HS-27A (cell line): ENCODE measurements around the gene PCGF1.

ENCODE experiments used
- DNase-seq: peaks from one replicate; pipeline ENCODE4 v3.0.0-alpha.2; 2012; ENCODE audit warnings: low read depth, missing footprints

PCGF1 gene

DNA sequence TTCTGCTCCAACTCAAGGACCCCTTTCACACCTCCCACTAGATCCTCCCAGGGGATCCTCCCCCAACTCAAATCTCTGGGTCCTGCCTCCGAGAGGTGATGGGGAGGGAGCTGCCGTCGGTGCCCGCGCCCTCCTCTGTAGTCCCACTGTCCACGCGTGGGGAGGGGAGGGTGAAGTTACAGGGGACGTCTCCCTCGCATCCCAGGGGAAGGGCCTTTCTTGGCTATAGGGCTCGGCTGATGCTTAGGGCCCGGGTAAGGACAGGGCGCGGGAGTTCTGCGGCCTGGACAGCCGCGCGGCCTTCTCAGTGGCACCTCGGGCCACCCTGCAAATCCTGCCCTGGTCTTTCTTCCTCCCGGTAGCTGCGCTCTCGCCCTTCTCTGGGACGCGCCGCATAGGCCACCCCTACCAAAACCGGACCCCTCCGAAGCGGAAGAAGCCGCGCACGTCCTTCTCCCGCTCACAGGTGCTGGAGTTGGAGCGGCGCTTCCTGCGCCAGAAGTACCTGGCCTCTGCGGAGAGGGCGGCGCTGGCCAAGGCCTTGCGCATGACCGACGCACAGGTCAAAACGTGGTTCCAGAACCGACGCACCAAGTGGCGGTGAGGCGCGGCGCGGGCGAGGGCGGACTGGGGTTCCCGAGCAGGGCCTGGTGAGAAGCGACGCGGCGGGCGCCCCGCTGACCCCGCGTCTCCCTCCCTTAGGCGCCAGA, 7.9 kb upstream of the PCGF1 start:
- DNase-seq, result no peak

DNA sequence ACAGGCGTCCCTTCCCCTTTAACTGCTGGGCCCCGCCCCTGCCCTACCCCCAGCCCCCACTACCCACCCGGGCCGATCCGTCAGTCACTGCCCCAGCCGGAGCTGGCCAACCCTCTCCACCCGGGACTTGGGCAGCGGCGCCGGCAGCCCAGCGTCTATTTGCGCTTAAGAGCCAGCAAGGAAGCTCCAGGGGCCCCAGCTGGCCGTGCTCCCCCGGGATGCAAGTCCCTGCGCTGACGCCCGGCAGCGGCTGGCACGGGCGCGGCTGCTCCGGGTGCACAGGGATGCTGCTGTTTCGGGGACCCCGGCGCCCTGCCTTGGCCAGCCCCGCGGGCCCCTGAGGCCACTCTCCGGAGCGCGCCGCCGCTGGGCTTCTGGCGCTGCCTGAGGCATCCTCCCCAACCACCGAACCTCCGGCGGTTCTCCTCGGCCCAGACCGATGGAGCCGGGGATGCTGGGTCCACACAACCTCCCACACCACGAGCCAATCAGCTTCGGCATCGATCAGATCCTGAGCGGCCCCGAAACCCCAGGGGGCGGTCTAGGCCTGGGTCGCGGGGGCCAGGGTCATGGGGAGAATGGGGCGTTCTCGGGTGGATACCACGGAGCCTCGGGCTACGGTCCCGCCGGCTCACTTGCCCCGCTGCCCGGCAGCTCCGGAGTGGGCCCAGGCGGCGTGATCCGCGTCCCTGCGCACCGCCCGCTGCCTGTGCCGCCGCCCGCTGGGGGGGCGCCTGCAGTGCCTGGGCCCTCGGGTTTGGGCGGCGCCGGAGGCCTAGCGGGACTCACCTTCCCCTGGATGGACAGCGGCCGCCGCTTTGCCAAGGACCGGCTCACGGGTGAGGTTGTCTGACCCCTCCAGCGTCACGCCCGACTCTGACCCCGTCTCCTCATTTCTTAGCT, 7.1 kb upstream of the PCGF1 start, which contains the start of gene TLX2:
Gene TLX2, plus strand, starts transcription at position 83 of the 903 bp plus-strand sequence. Its CDS starts 357 bp downstream, at position 440.
- no peak for DNase-seq

DNA sequence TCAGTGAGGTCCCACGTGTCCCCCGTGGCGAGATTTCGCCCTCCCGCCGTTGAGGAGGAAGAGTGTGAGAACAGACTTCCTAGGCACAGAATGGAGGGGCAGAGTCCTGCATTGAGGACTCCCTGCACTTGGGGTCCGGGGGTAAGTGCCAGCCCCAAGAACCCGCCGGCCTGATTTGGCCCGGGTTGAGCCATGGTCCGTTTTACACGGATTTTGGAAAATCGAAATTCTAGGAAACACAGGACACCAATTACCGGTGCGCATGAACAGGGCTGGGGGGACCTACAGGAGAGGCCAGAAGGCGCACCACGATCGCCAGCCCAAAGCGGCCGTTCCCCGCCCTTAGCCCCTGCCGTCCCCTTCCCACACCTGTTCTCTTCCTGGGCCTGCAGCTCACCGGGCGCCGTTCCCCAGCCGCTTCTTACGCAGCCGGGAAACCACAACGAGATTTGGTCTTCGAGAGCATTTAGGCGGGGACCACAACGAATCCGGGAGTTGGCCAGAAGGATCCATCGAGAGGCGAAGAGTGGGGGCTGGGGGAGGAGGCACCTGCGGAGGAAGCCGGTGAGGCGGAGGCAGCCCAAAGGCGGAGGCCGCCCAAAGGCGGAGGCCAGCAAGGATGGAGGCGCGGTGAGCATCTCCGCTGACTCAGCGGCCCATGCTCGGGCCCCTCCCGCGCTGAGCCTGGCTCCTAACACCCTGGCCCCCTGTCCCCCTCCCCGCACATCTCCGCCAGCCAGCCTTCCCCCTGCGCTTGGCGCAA, 6.3 kb upstream of the PCGF1 start:
- DNase-seq, result no peak

DNA sequence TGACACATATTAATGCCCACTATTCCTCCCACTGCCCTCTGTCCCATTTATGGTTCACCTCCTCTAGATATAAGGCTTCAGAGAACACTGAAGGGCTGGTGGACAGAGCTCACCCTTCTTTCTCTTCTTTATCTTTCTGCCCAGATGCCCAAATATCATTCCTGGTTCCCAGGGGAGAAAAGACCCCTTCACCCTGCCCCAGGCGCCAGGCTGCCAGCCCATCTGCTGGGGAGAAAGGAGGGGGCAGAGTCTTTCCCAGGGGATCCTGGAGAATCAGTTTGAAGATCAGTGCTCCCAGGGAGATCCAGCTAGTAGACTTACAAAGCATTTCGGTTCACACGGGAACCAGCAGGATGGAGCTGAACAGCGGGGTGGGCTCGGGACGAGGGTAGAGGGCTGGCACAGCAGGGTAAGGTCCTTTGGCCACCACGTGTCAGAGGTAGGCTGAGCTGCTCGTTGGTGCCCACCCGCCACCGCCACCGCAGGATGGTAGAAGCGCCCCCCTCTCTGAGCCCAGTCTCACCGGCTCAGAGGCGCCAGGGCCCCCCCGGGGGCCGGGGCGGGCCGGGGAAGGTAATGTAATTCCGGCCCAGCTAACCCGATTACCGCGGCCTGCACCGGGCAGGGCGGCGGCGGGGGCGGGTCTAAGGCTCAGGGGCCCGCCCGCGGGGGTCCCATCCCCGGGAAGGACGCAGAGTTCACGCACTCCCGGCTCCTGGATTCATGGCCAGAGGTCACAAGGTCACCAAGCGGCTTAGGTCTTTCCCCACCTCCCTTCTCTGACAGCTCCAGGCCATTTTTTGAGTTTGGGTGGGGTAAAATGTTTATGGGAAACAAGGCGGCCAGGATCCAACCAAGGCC, 5.5 kb upstream of the PCGF1 start:
- no peak for DNase-seq

DNA sequence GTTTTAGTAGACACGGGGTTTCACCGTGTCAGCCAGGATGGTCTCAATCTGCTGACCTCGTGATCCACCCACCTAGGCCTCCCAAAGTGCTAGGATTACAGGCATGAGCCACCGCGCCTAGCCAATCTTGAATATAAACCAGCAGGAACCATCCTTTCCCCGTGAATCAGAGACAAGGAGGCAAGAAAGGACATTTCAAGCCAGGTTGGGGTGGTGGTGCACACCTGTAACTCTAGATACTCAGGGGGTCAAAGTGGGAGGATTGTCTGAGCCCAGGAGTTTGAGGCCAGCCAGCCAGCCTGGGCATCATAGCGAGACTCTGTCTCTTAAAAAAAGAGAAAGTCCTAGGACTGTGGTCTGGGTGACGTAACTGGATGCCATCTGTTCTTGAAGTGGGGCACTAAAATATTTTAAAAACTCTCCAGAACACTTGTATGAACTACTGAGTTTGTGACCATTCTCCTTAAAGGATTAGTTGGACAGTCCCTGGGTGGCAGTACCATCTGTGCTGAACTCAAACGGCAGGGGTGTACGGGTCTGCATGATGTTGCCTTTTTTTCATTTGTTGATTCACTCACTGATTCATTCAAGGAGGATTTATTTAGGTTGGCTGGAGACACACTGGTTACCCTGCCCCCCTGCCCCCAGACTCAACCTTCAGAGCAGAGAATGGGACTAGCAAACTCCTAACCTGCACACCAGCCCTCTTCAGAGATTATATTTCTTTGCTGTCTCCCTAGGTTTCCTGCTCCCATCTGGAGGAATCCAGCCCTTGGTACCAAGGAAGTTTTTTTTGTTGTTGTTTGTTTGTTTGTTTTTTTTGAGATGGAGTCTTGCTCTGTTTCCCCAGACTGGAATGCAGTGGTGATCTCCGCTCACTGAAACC, 3.9 kb upstream of the PCGF1 start:
- DNase-seq, result no peak

DNA sequence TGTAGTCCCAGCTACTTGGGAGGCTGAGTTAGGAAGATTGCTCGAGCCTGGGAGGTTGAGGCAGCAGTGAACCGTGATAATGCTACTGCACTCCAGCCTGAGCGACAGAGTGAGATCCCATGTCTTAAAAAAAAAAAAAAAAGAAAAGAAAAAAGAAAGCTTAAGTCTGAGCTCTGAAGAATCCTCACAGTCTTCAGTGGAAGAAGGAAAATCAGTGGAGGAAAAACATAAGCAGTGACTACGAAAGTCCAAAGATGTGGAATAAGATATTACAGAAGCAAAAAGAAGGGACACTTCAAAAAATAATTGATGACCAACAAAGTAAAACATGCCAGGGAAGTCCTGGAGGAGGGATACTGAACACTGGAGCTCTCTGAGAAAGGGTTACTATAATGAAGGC, 2.8 kb upstream of the PCGF1 start:
- DNase-seq, result no peak

DNA sequence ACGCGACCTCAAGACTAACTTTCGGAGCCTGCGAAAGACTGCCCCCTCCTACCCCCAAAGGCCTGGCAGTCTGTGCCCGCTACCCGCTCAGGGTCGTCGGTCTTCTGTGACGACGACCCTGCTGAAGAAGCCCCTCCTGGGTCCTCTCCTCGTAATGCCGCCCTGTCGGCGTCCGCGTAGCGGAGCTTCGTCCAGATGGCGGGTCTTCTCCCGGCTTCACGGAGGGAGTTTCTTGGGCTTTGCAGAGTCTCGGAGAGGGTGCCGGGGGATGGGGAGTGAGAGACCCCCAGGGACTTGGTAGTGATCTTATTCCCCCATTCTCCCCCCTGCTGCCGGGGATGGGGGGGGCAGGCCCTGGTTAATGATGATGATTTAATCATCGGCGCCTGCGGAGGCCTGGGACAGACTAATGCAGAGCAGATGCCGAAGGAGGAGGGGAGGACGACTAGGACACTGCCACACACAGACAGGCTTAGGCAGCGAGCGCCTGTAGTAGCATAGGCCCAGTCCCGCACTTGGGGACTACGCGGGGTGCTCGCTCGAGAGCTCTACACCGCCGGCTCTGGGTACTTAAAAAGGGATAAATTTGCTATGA, 528 bp upstream of the PCGF1 start:
- no peak for DNase-seq

DNA sequence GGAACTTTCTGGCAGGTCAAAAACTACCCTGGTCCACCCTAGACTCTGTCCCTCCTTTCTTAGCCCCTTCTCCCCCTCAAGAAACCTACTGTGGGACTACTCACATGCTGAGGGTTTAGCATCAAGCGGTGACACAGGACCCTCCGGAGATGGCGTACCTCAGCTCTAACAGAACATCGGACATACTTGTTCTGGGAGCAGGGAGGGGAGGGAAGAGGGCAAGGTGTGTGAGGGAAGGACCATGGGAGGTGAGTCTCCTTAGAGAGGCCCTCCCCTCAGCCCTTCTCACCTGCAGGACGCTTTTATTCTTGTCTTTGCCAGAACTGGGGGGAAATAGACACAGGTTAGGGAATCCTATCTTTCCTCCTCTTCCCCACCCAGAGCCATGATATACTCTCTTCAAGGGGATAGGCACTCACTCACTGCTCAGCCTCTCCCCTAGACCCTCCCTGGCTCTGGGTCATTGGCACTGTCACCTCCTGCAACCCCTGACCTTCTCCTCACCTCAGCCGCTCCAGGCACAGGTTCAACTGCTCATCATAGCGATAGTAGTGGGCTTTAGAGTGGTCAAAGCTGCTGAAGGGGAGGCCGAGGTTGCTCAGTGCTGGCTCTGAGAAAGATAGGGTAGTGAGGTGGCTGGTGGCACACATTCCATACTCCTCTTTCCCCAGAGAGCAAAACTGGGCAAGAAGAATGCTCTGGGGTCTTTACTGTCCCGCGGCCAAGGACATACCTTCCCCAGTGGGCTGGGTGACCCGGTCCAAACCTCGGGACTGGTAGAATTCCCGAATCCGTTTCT, 1.8 kb downstream of the PCGF1 start:
- no peak for DNase-seq

DNA sequence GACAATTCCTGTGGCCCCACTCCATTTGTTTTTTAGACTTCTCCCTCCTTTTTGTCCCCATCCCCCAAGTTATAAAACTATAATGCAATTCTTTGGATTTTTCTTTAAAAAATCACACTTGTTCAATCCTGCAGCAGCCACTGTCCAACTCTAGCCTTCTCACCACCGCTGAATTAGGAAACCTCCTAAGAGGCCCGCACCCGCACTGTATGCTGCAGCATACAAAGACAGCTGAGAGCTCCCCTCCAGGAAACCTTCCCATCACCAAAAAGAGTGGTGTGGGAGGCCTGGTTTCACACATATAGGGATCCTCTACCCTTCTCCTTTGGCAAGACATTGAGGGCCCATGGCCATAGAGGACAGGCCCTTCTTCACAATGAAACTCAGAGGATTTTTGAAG, 2.9 kb downstream of the PCGF1 start:
- no peak for DNase-seq

DNA sequence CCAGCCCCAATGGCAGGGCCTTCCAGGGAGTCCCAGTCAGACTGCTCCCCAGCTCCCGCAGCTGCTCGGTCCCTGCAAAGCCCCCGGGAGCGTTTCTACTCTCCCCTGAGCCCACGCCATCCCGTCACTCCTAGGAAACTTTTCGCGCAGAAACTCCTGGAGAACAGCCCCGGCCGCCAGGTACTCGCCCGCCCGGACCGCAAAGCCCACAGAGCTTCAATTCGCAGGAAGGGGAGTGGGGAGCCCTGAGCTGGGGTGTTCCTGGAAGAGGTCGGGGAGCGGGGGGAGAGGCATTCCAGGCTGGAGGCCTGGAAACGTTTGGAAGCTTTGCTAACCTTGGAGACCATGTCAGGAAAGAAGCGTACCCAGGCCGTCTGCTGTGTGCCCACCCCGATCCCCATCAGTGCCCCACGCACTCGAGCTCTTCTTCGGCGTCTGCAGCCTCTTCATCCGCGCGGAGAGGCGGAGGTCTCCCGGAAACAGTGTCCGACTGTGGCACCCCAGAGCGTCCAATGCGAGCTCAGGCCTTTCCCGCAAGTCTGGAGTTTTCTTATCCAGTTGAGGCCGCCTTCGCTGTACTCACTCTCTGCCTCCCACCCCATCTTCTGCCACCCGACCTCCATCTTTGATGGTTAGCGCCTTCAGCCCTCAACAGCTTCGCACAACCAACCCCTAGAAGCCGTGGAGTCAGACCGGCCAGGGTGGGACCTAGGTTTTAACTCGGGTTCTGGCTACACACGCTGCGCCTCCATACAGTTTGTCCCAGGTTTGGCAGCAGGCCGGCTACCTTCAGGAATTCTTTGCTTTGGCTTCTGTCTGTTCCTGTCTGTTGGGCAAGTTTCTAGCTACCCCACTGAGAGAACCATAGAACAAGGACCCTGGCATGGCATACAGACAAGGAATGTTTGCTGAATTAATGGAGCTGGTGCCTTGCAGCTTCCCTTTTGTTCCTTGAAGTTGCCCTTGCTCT, 3.7 kb downstream of the PCGF1 start:
- no peak for DNase-seq

DNA sequence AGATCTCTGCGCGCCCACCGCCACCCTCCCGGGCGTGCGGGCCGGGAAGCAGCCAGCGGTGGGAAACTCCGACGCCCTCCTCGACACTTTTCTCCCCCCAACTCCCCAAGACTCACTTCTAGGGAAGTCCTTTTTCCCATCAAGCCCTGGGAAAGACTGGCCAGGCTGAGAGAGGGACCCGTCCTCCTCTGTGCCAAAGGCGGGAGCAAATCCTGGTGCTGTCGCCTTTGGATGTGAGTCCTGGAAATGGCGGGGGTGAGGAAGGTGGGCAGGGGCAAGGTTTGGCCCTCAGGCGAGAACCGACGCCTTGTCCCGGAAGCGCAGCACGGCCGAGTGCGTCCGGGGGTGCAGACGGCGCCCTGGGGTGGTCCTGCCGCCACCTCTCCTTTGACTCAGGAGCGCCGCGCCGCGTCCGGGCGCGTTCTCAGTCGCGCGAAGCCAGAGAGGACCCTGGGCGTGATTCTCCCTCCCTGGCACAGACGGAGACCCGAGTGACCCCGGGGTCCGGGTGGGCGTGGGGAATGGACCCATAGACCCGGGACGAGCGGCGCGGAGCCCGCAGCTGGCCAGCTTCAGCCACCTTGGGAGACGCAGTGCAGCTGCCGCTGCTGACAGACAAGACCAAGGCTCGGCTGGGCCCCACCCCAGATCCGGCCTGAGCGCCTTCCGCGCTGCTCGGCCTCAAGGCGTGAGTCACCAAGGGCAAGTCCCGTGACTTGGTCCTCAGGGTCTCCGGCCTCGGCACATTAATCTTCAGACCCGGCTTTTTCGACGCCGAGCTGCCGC, 4.6 kb downstream of the PCGF1 start:
- peak; percentile 77 for DNase-seq

DNA sequence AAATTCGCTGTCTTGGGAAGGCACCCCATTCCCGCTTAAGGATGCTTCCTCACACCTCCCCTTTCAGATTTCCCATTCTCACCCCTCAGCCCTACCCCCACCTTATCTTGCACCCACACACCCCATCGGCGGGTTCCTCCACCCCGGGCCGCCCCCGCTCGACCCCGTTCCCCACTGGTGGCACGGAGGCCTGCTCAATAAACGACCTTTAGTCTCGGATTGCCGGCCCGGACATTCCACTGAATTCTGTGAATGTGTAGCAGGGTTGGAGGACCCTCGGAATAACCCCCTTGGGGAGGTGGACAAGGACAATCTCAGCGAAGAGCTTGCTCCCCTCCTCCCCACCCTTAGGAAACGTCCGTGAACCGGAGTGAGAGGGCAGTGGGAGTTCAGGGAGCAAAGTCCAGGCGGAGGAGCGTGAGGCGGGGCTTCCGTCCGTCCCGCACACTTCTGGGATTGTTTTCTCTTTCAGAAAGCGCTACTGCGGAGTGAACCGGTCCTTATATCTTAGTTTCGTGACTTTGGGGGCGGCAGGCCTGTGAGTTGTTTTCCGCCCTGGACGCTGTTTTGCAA, 5.3 kb downstream of the PCGF1 start:
- DNase-seq, result no peak

DNA sequence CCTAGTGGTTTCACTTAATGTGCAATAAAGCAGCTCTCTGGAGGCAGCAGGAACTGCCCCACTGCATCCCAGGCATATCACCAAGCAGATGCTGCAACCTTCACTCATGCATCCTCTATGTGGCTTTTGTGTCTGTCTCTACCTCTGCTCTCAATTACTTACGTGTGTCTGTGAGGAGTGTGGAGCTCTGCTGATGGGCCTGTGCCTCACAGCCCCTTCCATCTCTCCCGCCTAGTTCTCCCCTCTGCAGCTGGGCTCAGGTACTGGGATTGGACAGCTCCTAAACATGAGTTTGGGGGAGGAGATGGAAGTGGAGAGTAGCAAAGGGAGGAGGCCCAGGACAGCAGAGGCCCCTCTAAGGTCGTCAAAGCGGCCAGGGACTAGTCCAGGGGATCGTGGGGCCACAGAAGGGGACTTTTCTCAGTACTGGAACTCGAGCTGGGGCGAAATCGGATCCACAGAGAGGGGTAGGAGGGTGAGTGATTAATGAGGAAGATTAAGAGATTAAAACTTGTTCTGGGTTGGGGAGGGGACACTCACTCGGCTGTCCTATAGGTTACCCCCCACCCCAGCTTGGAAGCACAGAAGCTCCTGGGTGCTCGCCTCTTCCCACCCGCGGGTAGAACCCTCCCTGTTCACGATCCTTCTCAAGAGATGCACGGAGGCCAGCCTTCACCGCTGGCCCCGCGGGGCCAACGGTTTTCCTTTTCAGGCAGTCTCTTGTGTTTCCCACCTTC, 6.0 kb downstream of the PCGF1 start:
- DNase-seq, result no peak

DNA sequence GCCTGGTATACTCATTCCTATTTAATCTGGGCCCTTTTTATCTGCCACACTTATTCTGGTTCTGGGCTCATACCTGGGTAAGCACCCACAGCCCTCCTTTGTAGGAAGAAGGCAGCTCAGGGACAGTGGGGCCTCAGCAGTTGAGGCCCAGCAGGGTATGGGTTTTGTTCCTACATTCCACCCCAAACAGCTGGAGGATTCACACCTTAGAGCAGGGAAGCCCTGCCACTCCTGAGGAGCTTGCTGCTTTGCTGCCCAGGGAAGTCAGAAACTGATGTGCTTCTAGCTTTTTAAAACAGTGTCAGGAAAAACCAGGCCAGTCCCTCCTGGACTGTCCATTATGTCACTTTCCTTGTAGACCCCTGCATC, 6.9 kb downstream of the PCGF1 start:
- no peak for DNase-seq

DNA sequence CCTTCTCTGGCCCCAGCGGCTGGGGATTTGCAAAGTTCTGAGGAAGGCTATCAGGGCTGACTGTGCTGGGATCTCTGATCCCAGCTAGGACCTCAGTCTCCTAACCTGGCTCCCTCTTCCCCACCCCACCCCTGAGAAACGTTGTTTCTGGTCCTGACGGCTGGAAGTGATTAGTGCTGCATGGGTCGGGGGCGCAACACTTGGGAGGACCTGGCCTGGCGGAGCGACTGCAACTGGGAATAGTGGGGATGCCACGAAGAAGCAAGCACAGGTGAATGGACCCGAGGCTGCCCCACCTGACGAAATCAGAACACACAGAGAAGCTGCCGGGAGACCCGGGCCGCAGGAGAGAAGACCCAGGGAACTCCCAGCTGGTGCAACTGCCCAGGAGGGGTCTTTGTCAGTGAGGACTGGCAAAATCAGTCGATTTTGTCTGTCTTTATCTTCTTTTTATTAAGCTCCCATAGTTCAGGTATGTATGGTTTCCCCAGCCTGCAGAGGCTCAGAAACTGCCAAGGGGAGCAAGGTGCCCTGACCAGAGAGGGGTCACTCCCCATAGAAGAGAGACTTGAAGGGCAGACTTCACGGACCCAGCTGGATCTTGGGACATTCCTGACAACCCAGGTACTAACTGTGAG, 7.4 kb downstream of the PCGF1 start:
- DNase-seq, result no peak
